Measurements from ENCODE around the gene CDYL2. TPM values are rescaled to one million over a fixed set of nuclear protein-coding genes. Genes with fewer than 3 reads are reported as not detected.

Gene CDYL2
- total and polyA plus RNA-seq, 5 donors = 0.77 to 5.1 (median 3.4) TPM

DNA sequence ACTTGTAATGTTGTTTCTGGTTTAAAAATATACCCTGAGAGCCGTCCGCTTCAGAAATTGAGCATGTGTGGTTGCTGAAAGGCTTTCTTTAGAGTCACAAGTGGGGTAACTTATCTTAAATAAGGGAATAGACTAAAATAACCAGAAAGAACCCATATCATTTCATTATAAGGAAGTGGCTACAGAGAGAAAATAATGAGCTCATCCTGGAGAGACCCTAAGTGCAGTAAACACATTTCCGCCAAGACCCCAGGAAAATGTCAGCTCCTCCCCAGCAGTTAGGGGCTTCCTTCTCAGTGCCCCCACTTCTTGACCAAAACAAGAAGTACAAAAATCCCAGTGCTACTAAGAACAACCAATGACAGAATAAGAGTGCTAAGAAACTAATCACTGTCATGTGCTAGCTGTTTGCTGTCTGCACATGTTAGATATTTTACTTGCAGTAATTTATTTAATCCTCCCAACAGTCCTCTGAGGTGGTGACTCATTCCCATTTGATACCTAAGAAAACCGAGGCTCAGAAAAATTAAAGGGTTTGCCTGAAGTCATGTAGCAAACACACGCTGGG lies 83.5 kb downstream of the CDYL2 start:
- intact Hi-C loops (cut with DNase I) = no loop called here
- Histone ChIP-seq H3K4me1 (ENCODE audit: control insufficient read depth, insufficient read depth, low read length) (peaks cover 5% of the 10 kb centered on the region), H3K27me3 (ENCODE audit: control insufficient read depth, insufficient read depth) (no peaks in the 10 kb centered on the region), H3K27ac (ENCODE audit: low read length) (no peak overlapping the region), H3K4me3 (ENCODE audit: low read length) (no peak overlapping the region), H3K9me3 (ENCODE audit: control insufficient read depth, low read length) (no peaks in the 10 kb centered on the region)
- ATAC-seq (no peak), DNase-seq (no peak)
- 68% methylated on average over 5 of the region's 5 CpGs for WGBS

DNA sequence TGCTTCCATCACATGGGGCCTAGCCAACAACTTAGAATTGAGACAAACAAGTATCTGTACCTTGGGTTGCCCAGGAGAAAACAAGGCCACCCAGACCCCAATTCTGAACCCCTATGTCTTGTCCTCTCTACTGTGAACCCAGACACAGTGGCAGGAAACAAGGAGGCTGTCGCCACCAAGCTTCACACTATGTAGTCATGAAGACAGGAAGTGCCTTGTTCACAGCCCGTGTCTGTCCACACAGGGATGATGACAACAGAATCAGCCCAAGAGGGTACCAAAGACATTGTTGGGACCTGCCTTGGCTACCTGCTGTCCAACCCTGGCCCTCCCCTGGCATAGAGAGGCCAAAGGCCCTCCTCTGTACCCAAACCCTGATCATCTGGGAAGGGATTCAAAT lies 84.8 kb downstream of the CDYL2 start:
- DNase-seq (no peak), ATAC-seq (no peak)
- intact Hi-C loops (cut with DNase I) = no loop called here
- WGBS = 59% methylated on average over 2 of the region's 2 CpGs
- Histone ChIP-seq H3K9me3 (ENCODE audit: control insufficient read depth, low read length) (no peaks in the 10 kb centered on the region), H3K4me3 (ENCODE audit: low read length) (no peak overlapping the region), H3K27ac (ENCODE audit: low read length) (no peak overlapping the region), H3K4me1 (ENCODE audit: control insufficient read depth, insufficient read depth, low read length) (peaks cover 5% of the 10 kb centered on the region), H3K27me3 (ENCODE audit: control insufficient read depth, insufficient read depth) (no peaks in the 10 kb centered on the region)

DNA sequence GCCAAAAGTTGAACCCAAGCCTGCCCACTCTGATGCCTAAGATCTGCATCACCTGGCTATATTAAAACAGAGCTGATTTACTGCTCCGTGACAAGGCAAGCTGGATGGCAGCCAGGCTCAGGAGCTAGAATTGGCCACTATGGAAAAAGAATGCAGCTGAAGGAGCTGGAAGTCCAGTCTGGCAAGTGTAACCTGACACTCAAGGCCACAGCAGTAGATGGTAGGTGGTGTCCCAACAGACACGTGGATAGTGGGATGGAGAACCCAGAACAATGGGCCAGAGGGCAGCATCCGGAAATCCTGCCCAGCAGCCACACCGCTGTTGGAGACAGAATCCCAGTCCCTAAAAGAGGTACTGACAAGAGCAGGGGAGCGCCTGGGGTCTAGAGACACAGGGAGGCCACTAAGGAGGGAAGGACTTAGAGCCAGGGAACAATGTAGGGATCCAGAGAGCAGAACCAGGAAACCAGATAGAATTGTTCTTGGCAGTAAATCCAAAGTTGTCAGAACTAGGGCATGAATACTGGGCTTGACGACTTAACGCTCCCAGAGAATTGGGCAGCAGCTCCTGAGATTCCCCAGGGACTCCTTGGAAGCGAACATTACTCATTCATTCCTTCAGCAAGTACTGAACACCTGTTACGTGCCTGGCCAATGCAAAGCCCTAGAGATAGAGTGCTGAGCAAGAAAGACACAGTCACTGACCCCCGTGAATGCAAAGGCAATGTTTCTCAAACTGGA lies 85.7 kb downstream of the CDYL2 start:
- DNase-seq = peak in 1 of 3 donors; percentile 42
- intact Hi-C loops (cut with DNase I) = no loop called here
- H3K4me3 ChIP-seq (ENCODE audit: low read length) = no peak overlapping the region
- H3K4me1 ChIP-seq (ENCODE audit: control insufficient read depth, insufficient read depth, low read length) = peaks cover 5% of the 10 kb centered on the region
- H3K9me3 ChIP-seq (ENCODE audit: control insufficient read depth, low read length) = no peaks in the 10 kb centered on the region
- ATAC-seq = peak; percentile 40 to 61
- WGBS = 57% methylated on average over 10 of the region's 10 CpGs
- no peak overlapping the region for H3K27ac ChIP-seq (ENCODE audit: low read length)
- no peaks in the 10 kb centered on the region for H3K27me3 ChIP-seq (ENCODE audit: control insufficient read depth, insufficient read depth)

DNA sequence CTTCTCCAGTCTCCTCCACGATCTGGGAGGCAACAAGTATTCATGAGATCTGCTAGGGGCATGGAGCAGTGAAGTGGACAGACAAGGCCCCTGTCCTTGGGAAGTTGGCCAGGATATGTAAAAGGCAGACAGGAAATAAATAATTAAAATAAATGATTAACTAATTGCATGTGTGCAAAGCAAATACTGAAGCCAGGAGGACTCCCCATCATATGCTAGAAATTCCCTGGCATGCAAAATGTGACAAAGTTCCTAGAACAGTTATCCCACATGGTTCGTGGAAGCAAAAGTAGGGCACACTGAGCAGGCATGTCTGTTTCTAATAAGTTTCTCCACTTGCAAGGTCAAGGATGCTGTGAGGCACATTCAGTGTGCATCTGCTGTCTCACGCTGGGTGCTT lies 86.8 kb downstream of the CDYL2 start:
- intact Hi-C loops (cut with DNase I) = no loop called here

DNA sequence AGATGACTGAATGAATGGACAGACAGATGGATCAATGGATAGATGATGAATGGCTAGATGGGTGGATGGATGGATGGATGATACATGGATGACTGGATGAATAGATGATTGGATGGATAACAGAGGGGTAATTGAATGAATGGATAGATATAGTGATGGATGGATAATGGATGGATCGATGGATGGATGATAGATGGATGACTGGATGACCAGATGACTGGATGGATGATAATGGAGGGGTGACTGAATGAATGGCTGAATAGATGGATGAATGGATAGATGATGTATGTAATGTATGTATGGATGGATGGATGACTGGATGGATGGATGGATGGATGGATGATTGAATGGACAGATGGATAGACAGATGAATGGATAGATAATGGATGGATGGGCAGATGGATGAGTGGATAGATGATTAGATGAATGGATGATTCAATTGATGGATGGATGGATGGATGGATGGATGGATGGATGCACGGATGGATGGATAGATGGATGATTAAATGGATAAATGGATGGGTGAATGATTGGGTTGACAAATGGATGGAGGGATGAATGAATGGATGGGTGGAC lies 87.7 kb downstream of the CDYL2 start:
- Histone ChIP-seq H3K27me3 (ENCODE audit: control insufficient read depth, insufficient read depth) (no peaks in the 10 kb centered on the region), H3K27ac (ENCODE audit: low read length) (no peak overlapping the region), H3K4me3 (ENCODE audit: low read length) (no peak overlapping the region), H3K4me1 (ENCODE audit: control insufficient read depth, insufficient read depth, low read length) (peaks cover 5% of the 10 kb centered on the region), H3K9me3 (ENCODE audit: control insufficient read depth, low read length) (no peaks in the 10 kb centered on the region)
- WGBS = 82% methylated on average over 2 of the region's 2 CpGs
- no peak for DNase-seq
- ATAC-seq = no peak
- intact Hi-C loops (cut with DNase I) = no loop called here

More for the DNA sequence above, 86.8 kb downstream of the CDYL2 start:
- 83% methylated on average over 3 of the region's 3 CpGs for WGBS
- Histone ChIP-seq H3K27me3 (ENCODE audit: control insufficient read depth, insufficient read depth) (no peaks in the 10 kb centered on the region), H3K27ac (ENCODE audit: low read length) (no peak overlapping the region), H3K4me1 (ENCODE audit: control insufficient read depth, insufficient read depth, low read length) (peaks cover 5% of the 10 kb centered on the region), H3K9me3 (ENCODE audit: control insufficient read depth, low read length) (no peaks in the 10 kb centered on the region), H3K4me3 (ENCODE audit: low read length) (no peak overlapping the region)
- no peak for ATAC-seq
- no peak for DNase-seq

DNA sequence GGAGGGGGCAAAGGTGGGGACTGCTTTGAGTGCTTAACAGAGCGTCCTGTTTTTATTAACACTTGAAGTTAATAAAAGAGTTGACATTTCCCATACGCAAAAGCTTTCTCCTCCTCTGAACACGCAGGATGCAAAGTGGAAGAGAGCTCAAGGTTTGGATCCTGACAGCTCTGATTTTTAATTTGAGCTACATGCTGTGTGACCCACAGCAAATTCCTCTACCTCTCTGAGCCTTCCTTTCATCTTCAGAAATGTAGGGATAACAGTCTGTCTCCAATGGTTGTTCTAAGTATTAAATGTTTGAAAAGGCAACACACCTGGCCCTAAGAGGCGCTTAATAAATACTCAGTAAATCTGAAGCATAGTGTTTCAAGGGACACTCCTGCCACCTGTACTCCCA lies 93.0 kb downstream of the CDYL2 start:
- H3K27ac ChIP-seq (ENCODE audit: low read length) = no peak overlapping the region
- no peak overlapping the region for H3K4me3 ChIP-seq (ENCODE audit: low read length)
- ATAC-seq (no peak), DNase-seq (no peak)
- intact Hi-C loops (cut with DNase I) = no loop called here
- no peaks in the 10 kb centered on the region for H3K9me3 ChIP-seq (ENCODE audit: control insufficient read depth, low read length)
- 93% methylated on average over 4 of the region's 4 CpGs for WGBS
- no peaks in the 10 kb centered on the region for H3K4me1 ChIP-seq (ENCODE audit: control insufficient read depth, insufficient read depth, low read length)
- H3K27me3 ChIP-seq (ENCODE audit: control insufficient read depth, insufficient read depth) = no peaks in the 10 kb centered on the region

DNA sequence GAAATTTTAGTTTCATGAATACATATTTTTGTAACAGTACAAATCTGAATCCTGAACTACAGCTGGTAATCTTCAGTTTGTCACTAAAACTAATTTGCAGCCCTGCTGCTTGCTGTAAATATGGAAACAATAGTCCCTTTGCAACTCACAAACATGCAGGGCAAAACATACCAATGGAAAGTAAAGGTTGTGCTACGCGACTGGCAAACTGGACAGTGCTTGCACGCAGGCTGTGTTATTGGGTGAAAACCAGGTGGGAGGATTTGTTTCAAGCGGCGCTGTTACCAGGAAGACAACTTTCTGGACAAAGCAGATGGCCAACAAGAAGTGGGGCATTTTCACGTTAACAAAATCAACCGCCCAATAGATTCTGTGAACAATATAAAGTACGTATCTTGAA lies 93.5 kb downstream of the CDYL2 start:
- no peaks in the 10 kb centered on the region for H3K4me1 ChIP-seq (ENCODE audit: control insufficient read depth, insufficient read depth, low read length)
- H3K4me3 ChIP-seq (ENCODE audit: low read length) = no peak overlapping the region
- H3K27me3 ChIP-seq (ENCODE audit: control insufficient read depth, insufficient read depth) = no peaks in the 10 kb centered on the region
- ATAC-seq (no peak), DNase-seq (no peak)
- no peak overlapping the region for H3K27ac ChIP-seq (ENCODE audit: low read length)
- no peaks in the 10 kb centered on the region for H3K9me3 ChIP-seq (ENCODE audit: control insufficient read depth, low read length)
- 83% methylated on average over 8 of the region's 8 CpGs for WGBS
- intact Hi-C loops (cut with DNase I) = no loop called here

DNA sequence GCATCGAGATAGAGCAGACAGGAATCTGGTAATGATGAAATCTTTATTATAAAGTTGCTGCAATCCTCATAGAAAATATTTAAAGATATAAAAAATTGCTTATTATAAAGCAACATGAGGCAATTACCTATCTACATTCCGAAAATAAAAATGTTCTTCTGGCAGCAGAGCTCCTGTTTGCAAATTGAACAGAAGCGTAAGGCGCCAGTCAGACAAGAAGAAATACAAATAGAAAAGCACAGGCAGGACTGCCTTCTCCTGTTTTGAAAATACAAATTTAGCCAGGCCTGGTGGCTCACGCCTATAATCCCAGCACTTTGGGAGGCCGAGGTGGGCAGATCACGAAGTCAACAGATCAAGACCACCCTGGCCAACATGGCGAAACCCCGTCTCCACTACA lies 95.6 kb downstream of the CDYL2 start:
- H3K27me3 ChIP-seq (ENCODE audit: control insufficient read depth, insufficient read depth) = no peaks in the 10 kb centered on the region
- intact Hi-C loops (cut with DNase I) = no loop called here
- H3K27ac ChIP-seq (ENCODE audit: low read length) = no peak overlapping the region
- H3K4me3 ChIP-seq (ENCODE audit: low read length) = no peak overlapping the region
- 94% methylated on average over 9 of the region's 9 CpGs for WGBS
- no peaks in the 10 kb centered on the region for H3K4me1 ChIP-seq (ENCODE audit: control insufficient read depth, insufficient read depth, low read length)
- ATAC-seq (no peak), DNase-seq (no peak)
- H3K9me3 ChIP-seq (ENCODE audit: control insufficient read depth, low read length) = no peaks in the 10 kb centered on the region

DNA sequence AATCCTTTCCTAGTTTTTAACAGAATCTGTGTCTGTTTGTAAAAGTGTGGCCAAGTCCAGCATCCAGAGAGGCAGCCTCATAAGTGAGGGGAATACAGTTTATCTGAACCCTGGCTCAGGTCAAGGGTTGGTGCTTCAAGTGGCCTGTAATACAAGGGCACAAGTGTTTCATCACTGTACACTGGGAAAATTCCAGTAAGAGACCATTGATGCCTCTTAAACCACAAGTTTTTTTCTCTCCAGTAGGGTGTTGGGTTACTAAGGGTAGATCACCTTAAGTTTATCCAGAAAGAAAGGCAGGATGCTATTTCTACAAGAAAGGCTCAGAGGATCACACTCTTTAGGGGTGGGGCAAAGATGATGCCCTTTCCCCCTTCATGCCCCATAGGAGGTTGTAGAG lies 96.7 kb downstream of the CDYL2 start:
- Histone ChIP-seq H3K27ac (ENCODE audit: low read length) (no peak overlapping the region), H3K4me1 (ENCODE audit: control insufficient read depth, insufficient read depth, low read length) (no peaks in the 10 kb centered on the region), H3K27me3 (ENCODE audit: control insufficient read depth, insufficient read depth) (no peaks in the 10 kb centered on the region), H3K9me3 (ENCODE audit: control insufficient read depth, low read length) (no peaks in the 10 kb centered on the region), H3K4me3 (ENCODE audit: low read length) (no peak overlapping the region)
- ATAC-seq (no peak), DNase-seq (no peak)
- intact Hi-C loops (cut with DNase I) = no loop called here

DNA sequence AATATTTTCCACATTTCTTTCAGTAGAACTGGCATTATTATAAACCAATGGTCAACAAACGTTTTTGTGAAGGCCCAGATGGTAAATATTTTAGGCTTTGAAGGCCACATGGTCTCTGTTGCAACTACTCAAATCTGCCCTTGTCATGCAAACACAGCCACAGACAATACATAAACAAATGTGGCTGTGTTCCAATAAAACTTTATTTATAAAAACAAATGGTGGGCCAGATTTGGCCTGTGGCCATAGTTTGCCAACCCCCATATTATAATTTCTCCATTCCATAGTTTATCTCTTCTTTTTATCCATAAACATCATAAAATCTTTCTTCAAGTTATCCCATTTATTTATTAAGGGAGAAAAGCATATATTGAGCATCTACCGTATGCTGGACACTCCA lies 98.8 kb downstream of the CDYL2 start:
- no peaks in the 10 kb centered on the region for H3K27me3 ChIP-seq (ENCODE audit: control insufficient read depth, insufficient read depth)
- WGBS = 84% methylated on average over 2 of the region's 2 CpGs
- H3K4me3 ChIP-seq (ENCODE audit: low read length) = no peak overlapping the region
- intact Hi-C loops (cut with DNase I) = no loop called here
- no peak for ATAC-seq
- no peaks in the 10 kb centered on the region for H3K4me1 ChIP-seq (ENCODE audit: control insufficient read depth, insufficient read depth, low read length)
- no peaks in the 10 kb centered on the region for H3K9me3 ChIP-seq (ENCODE audit: control insufficient read depth, low read length)
- H3K27ac ChIP-seq (ENCODE audit: low read length) = no peak overlapping the region
- no peak for DNase-seq

DNA sequence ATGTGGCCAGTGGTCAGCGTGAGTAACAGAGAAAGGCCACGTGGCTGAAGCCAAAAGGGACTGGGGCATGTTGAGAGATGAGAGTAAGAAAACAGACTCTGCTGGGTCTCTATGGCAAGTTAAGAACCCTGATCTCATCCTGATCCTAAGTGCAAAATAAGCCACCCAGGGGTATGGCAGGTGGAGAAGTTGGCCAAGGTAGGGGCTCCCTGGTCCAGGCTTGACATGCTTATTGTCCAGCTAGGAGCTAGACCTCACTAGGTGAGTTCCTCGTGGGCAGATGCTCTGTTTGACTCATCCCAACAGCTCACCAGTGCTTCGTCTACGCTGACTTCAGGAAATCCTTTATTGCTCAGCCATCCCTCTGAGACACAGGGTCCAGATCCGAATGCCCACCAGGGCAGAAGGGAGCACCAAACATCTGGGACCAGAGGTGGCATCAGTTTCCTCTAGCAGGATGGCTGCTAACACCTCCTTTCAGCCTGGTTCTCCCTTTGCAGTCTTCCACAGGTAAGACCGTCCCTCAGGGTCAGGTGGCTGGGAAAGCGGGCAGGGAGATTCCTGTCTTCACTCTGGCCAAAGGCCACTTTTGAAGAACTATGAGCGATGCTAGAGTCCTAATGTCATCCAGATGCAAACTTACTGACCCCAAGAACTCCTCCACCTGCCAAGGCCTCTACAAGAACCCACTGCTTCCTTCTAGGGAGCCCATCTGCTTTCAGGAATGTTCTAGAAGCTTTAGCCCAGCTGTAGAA lies 99.5 kb downstream of the CDYL2 start:
- Histone ChIP-seq H3K4me3 (ENCODE audit: low read length) (no peak overlapping the region), H3K27me3 (ENCODE audit: control insufficient read depth, insufficient read depth) (no peaks in the 10 kb centered on the region), H3K4me1 (ENCODE audit: control insufficient read depth, insufficient read depth, low read length) (no peaks in the 10 kb centered on the region), H3K9me3 (ENCODE audit: control insufficient read depth, low read length) (no peaks in the 10 kb centered on the region), H3K27ac (ENCODE audit: low read length) (no peak overlapping the region)
- ATAC-seq = no peak
- intact Hi-C loops (cut with DNase I) = no loop called here
- DNase-seq = no peak
- WGBS = 91% methylated on average over 9 of the region's 9 CpGs
